ENCODE data around the gene STK32C. TPM values are rescaled to one million over a fixed set of nuclear protein-coding genes. Genes with fewer than 3 reads are reported as not detected.

The STK32C gene
- total RNA-seq, 1 donor from 2014 or later = 12.2 TPM

GRCh38 chr10:132304756-132305509 is 2.8 kb downstream of the STK32C start:
- Histone ChIP-seq H3K36me3 (ENCODE audit: control insufficient read depth, insufficient read depth, low read length) (no peaks in the 10 kb centered on the region), H3K27me3 (ENCODE audit: control insufficient read depth, insufficient read depth, low read length) (peaks cover 13% of the 10 kb centered on the region), H3K4me3 (ENCODE audit: low read depth, low read length) (no peak overlapping the region)
- TF ChIP-seq, protein P1, sequence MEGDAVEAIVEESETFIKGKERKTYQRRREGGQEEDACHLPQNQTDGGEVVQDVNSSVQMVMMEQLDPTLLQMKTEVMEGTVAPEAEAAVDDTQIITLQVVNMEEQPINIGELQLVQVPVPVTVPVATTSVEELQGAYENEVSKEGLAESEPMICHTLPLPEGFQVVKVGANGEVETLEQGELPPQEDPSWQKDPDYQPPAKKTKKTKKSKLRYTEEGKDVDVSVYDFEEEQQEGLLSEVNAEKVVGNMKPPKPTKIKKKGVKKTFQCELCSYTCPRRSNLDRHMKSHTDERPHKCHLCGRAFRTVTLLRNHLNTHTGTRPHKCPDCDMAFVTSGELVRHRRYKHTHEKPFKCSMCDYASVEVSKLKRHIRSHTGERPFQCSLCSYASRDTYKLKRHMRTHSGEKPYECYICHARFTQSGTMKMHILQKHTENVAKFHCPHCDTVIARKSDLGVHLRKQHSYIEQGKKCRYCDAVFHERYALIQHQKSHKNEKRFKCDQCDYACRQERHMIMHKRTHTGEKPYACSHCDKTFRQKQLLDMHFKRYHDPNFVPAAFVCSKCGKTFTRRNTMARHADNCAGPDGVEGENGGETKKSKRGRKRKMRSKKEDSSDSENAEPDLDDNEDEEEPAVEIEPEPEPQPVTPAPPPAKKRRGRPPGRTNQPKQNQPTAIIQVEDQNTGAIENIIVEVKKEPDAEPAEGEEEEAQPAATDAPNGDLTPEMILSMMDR (IDR thresholded peaks at IDR 0.05; ENCODE audit: insufficient read depth, low read length, poor library complexity, severe bottlenecking) = no peak
- no peak for DNase-seq (ENCODE audit: low read depth)

- H3K36me3 ChIP-seq (ENCODE audit: control insufficient read depth, insufficient read depth, low read length) = no peaks in the 10 kb centered on the region
- DNase-seq (ENCODE audit: low read depth) = no peak
- no peak overlapping the region for H3K4me3 ChIP-seq (ENCODE audit: low read depth, low read length)
- TF ChIP-seq, protein P1 (IDR thresholded peaks at IDR 0.05; ENCODE audit: insufficient read depth, low read length, poor library complexity, severe bottlenecking) = no peak
- peaks cover 11% of the 10 kb centered on the region for H3K27me3 ChIP-seq (ENCODE audit: control insufficient read depth, insufficient read depth, low read length)
Observed at GRCh38 chr10:132303361-132304115, 4.2 kb downstream of the STK32C start.

DNA sequence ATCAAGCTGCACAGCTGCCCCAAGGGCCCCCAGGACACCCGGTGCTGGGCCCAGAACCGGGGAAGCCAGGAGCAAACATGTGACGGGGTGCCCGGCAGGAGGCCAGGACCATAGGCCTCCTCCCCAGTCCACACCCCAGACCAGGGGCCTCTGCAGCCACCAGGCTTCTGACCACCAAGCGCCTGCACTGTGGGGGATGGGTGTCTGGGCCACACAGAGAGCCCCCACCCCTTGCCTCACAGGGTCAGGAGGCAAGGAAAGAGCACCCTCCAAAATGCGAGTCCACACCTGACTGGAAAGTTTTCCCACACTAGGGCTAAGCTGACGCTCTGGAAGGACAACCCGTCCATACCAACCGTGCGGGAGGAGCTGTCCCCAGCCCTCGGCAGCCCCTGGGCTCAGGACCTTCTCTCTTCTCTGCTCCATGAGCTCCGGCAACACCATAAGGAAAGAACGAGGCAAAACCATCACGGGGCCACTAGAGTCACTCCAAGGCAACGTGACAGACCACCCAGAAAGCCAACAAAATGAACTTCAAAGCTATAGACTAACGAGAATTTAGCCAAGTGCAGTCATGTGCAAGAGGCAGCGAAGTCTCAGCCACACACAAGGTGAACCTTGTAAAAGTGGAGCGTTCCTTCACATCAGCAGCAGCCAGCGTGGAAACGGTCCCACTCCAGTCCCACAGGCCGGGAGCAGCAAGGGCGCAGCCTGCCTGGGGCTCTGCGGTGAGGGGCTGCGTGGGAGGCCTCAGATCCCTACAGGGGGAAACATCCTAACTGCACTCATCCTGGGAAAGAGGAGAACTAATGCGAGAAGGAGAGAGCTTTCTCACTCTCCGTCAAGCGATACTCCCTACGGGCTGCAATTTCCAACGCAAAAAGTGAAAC is 5.1 kb downstream of the STK32C start:
- Histone ChIP-seq H3K27me3 (ENCODE audit: control insufficient read depth, insufficient read depth, low read length) (peaks cover 14% of the 10 kb centered on the region), H3K4me3 (ENCODE audit: low read depth, low read length) (no peak overlapping the region), H3K36me3 (ENCODE audit: control insufficient read depth, insufficient read depth, low read length) (no peaks in the 10 kb centered on the region)
- no peak for DNase-seq (ENCODE audit: low read depth)
- TF ChIP-seq, protein P1 (IDR thresholded peaks at IDR 0.05; ENCODE audit: insufficient read depth, low read length, poor library complexity, severe bottlenecking) = no peak

DNA sequence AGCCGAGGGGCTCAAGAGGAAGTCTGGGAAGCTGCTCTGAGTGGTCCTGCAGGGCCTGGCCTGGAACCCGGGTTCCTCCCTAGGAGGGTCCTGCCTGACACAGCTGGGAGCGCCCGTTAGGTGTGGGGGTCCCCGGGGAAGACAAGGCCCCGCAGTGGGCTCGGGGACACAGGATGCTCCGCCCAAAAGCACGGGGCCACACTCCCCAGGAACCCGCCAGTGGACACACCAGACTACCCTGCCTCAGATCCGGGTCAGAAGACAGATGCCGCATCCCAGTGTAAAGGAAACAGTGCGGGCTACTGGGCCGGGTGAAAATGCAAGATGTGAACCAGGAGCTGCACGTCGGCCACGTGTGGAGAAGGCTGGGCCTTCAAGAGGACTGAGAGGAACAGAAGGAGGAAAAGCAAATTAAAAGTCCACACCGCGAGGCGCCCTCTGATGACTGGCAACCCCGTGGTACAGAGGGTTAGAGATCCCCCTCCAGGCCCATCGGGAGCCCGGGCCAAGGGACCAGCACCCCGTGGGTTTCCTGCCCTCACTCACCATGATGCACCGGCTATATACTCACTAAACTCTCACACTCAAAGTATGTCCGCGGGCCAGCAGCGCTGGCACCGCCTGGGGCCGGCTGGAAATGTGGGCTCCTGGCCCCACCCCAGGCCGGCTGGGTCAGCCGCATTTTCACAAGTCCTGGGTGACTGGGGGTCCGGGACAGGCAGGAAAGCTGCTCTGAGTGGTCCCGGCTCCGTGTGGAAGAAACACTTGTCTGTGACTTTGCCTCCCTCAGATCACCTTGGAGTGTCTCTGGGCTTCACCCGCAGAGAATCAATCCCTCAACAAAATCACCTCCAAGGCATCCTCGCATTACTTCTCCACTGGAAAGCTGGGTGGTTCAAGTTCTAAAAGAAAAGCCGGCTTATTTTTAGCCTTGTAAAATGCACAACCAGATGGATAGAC is 6.1 kb downstream of the STK32C start:
- no peak for DNase-seq (ENCODE audit: low read depth)
- TF ChIP-seq, protein P1 (IDR thresholded peaks at IDR 0.05; ENCODE audit: insufficient read depth, low read length, poor library complexity, severe bottlenecking) = no peak
- H3K4me3 ChIP-seq (ENCODE audit: low read depth, low read length) = no peak overlapping the region
- peaks cover 13% of the 10 kb centered on the region for H3K27me3 ChIP-seq (ENCODE audit: control insufficient read depth, insufficient read depth, low read length)
- no peaks in the 10 kb centered on the region for H3K36me3 ChIP-seq (ENCODE audit: control insufficient read depth, insufficient read depth, low read length)

DNA sequence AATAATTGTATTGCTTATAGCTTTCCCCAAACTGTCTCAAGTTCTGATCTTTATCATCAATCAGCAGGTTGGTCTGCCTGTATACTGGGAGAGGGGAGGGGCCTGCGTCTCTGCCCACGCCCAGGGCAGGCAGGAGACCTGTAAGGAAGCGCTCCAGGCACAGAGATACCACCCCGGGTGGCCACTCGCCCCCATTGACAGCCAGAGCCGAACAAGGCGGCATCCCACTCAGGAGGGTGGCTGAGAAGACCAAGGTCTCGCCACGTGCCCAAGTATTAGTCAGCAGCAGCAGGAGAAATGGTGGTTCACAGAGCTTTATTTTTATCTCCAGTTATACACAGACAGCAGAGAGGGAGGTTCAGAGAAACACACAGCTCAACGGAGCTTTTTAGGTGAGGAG is 7.2 kb downstream of the STK32C start:
- TF ChIP-seq, protein P1 (IDR thresholded peaks at IDR 0.05; ENCODE audit: insufficient read depth, low read length, poor library complexity, severe bottlenecking) = no peak
- no peak overlapping the region for H3K4me3 ChIP-seq (ENCODE audit: low read depth, low read length)
- peaks cover 12% of the 10 kb centered on the region for H3K27me3 ChIP-seq (ENCODE audit: control insufficient read depth, insufficient read depth, low read length)
- DNase-seq (ENCODE audit: low read depth) = no peak
- H3K36me3 ChIP-seq (ENCODE audit: control insufficient read depth, insufficient read depth, low read length) = no peaks in the 10 kb centered on the region

All from kidney epithelial cell (primary cell).